Measurements from ENCODE around the gene ARHGEF9. TPM values are rescaled to one million over a fixed set of nuclear protein-coding genes. Genes with fewer than 3 reads are reported as not detected.
"Not testable (repeated sequence)": the region's sequence is repeated elsewhere in the genome, so short reads cannot be mapped to it uniquely, and the experiment has no call there.

The ARHGEF9 gene
- 10 to 100 TPM in 3 of 4 donors, 1 to 10 TPM in 1; 7.2 to 25.2 (median 12.0) TPM for total RNA-seq

- Histone ChIP-seq H3K4me3 (peak within 1 kb of the TSS; percentile 17 to 67 (median 44)), H3K36me3 (no peaks in the 10 kb centered on the region), H3K27me3 (peaks cover 0 to 3% (median under 1%) of the 10 kb centered on the region in 4 donors), H3K4me1 (no peaks in the 10 kb centered on the region), H3K9me3 (no peaks in the 10 kb centered on the region), H3K27ac (peak within 1 kb of the TSS in 3 of 4 donors; percentile 1 to 45 (median 29))
- no peak for TF ChIP-seq CTCF (IDR thresholded peaks at IDR 0.05)
- TF ChIP-seq POLR2A (IDR thresholded peaks at IDR 0.05), result no peak
- 0 to 44% methylated on average over 5 to 13 of the region's 30 CpGs for WGBS, 2 donors
- intact Hi-C loops (cut with DNase I), result no loop called here
- no peak for DNase-seq
Observed at GRCh38 chrX:63784902-63785707, at the start of gene ARHGEF9. Gene ARHGEF9 (minus strand): TSS chrX:63785214. CDS start chrX:63785145, 69 bp downstream.

- intact Hi-C loops (cut with DNase I); H3K27ac ChIP-seq; H3K9me3 ChIP-seq; H3K4me3 ChIP-seq; H3K27me3 ChIP-seq; H3K4me1 ChIP-seq; DNase-seq; H3K36me3 ChIP-seq: not testable (repeated sequence)
- WGBS, 2 donors, result no CpG with 5 or more reads among the region's 23 CpGs
Observed at GRCh38 chrX:63825446-63825845, 40.4 kb upstream of the ARHGEF9 start.

- Histone ChIP-seq H3K27ac (no peak overlapping the region), H3K4me1 (no peaks in the 10 kb centered on the region), H3K36me3 (no peaks in the 10 kb centered on the region), H3K9me3 (no peaks in the 10 kb centered on the region), H3K4me3 (no peak overlapping the region), H3K27me3 (no peaks in the 10 kb centered on the region)
- TF ChIP-seq CTCF (IDR thresholded peaks at IDR 0.05) (no peak), POLR2A (IDR thresholded peaks at IDR 0.05) (no peak)
- 75 to 79% methylated on average over 1 to 4 of the region's 4 CpGs for WGBS, 2 donors
- no peak for DNase-seq
- intact Hi-C loops (cut with DNase I), result no loop called here
Observed at GRCh38 chrX:63818156-63818555, 33.1 kb upstream of the ARHGEF9 start.

GRCh38 chrX:63817696-63818095 is 32.7 kb upstream of the ARHGEF9 start:
- 42 to 60% methylated on average over 4 of the region's 4 CpGs for WGBS, 2 donors
- DNase-seq, result no peak
- Histone ChIP-seq H3K27me3 (no peaks in the 10 kb centered on the region), H3K36me3 (no peaks in the 10 kb centered on the region), H3K4me3 (no peak overlapping the region), H3K4me1 (no peaks in the 10 kb centered on the region), H3K9me3 (no peaks in the 10 kb centered on the region), H3K27ac (no peak overlapping the region)
- no peak for TF ChIP-seq CTCF (IDR thresholded peaks at IDR 0.05)
- no peak for TF ChIP-seq POLR2A (IDR thresholded peaks at IDR 0.05)
- intact Hi-C loops (cut with DNase I), result no loop called here

GRCh38 chrX:63812823-63813222 is 27.8 kb upstream of the ARHGEF9 start:
- TF ChIP-seq POLR2A (IDR thresholded peaks at IDR 0.05), result no peak
- no peak for DNase-seq
- Histone ChIP-seq H3K36me3 (no peaks in the 10 kb centered on the region), H3K27me3 (no peaks in the 10 kb centered on the region), H3K9me3 (no peaks in the 10 kb centered on the region), H3K4me3 (no peak overlapping the region), H3K4me1 (no peaks in the 10 kb centered on the region), H3K27ac (no peak overlapping the region)
- 71 to 75% methylated on average over 5 of the region's 5 CpGs for WGBS, 2 donors
- intact Hi-C loops (cut with DNase I), result no loop called here

GRCh38 chrX:63810746-63811145 is 25.7 kb upstream of the ARHGEF9 start:
- 74 to 82% methylated on average over 2 of the region's 2 CpGs for WGBS, 2 donors
- no peaks in the 10 kb centered on the region for H3K27me3 ChIP-seq
- intact Hi-C loops (cut with DNase I), result no loop called here

More at GRCh38 chrX:63810746-63811145, 25.7 kb upstream of the ARHGEF9 start:
- Histone ChIP-seq H3K4me1 (no peaks in the 10 kb centered on the region), H3K9me3 (no peaks in the 10 kb centered on the region), H3K36me3 (no peaks in the 10 kb centered on the region), H3K4me3 (no peak overlapping the region), H3K27ac (no peak overlapping the region)
- DNase-seq, result no peak
- no peak for TF ChIP-seq POLR2A (IDR thresholded peaks at IDR 0.05)
- TF ChIP-seq CTCF (IDR thresholded peaks at IDR 0.05), result no peak
